Stimulated activated CD4-positive, alpha-beta T cell treated with anti-CD3 and anti-CD28 coated beads, Interleukin-12 subunit alpha, Interleukin-12 subunit beta, amount 100 ng/mL, for 4 hours (primary cell): ENCODE results near the gene FUT7.
A peak's percentile ranks its signal among the peaks of the same experiment; 100 is the strongest.
"Not testable (repeated sequence)": the region's sequence is repeated elsewhere in the genome, so short reads cannot be mapped to it uniquely, and the experiment has no call there.

Experiments used
- DNase-seq: peaks from one replicate; pipeline ENCODE4 v3.0.0-alpha.2; 2020

FUT7 gene

DNA sequence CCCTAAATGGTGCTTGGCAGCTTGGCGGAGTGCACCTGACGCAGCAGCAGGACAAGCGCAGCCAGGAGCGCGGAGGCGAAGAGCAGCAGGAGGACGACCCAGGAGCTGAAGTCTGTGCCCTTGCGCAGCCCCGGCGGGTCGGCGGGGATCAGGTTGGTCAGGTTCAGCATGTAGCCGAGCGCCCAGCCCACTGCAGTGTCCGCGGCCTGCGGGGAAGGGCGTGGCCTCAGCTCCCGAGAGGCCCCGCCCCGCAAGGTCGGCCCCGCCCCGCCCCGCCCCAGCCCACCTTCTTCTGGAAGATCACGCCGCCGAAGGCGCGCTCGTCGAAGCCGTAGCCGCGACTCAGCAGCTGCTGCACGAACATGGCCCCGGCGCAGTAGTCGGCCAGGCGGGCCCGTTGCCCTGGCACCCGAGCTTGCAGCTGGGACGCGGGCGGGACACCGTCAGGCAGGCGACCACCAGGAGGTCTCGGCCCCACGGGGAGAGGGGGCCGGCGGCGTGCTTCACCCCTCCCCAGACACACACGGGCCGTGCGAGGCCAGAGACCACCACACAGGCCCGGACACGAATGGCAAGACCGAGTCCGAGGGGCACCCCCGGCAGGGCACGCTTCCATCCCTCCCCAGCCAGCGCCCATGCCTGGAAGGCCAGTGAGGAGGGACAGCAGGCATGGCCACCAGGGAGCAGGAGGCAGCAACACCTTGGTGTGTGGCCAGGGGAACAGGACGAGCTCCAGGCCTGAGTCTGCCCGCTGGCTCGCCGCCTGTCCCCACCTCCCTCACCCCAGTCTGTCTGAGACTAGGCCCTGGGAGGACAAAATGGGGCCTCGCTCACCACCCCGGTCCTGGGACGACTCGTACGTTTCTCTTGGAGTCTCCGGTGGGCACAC is 17.0 kb upstream of the FUT7 start:
- DNase-seq, result no peak

DNA sequence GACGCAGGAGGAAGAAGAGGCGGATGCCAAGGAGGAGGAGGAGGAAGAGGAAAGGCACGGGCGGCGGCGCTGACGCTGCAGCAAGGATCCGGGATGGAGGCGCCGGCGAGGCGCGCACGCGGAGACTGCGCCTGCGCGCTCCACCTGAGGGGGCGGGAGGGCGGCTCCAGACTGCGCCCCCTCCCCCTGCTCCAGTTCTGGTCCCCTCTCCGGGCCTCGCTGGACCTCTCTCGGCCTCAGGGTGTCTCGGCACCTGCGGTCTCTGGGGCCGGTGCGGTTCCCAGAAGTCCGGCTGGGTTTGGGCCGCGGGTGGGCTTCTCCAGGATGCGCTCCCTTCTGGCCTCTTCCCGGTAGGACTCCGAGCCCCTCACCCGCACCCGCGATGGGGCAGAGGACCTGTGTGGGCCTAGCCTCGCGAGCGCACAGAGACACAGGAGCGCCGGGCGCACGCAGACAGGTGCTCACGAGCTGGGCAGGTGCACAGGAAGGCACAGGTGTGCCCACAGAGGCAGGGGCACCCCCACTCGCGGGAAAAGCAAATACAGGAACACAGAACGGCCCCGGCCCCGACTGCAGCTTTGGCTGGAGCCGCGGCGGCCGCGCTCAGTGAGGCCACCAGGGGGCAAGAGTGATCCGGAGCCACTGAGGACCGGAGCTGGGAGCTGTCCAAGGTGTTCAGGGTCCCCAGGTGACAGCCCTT is 14.3 kb upstream of the FUT7 start, which contains the start of gene NPDC1:
TSS of gene NPDC1 (minus strand) at position 90 of the 700 bp plus-strand sequence. CDS start 188 bp downstream, outside the sequence.
- peak; percentile 80 for DNase-seq

- no peak for DNase-seq
Observed at GRCh38 chr9:137045294-137046087, 13.6 kb upstream of the FUT7 start.

- DNase-seq, result no peak
Observed at GRCh38 chr9:137044502-137045177, 12.8 kb upstream of the FUT7 start.

GRCh38 chr9:137044037-137044436 is 12.1 kb upstream of the FUT7 start:
- DNase-seq, result no peak

DNA sequence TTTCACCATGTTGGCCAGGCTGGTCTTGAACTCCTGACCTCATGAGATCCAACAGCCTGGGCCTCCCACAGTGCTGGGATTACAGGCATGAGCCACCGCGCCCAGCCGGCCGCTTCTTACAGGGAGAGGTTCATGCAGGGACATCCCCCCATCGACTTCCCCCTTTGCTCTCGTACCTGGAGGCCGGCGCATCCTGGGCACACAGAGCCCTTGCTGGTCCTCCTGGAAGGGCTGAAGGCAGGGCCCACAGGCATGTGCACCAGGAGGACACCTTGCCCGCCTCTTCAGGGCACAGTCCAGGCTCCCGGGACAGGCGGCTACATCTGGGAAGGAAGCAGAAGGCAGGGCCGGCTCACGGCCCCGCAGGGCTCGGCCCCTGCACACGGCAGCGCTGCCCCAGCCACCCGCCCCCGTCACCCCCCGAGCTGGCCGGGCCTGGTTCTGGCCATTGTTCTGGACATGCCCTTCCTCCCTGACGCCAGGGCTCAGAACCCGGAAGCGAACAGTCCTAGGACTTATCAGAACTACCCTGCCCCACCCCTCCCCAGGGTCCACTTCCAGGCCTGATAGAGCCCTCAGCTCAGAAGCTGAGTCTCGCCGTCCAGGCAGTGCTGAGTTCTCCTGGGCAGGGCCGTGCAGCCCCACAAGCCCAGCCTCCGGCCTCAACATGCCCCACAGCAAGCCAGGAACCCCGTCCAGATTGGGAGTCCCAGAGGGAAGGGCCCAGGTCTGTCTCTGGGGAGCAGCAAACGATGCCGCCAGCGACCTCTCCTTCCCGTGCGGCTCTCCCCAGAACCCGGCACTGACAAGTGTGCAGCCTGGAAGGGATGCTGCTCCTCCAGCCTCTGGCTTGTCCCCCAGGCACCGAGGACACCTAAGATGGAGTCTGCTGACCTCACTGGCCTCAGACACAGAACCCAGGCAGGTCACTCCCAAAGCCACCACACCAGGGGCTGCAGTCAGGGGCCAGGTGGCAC is 11.2 kb upstream of the FUT7 start:
- no peak for DNase-seq

GRCh38 chr9:137041124-137041523 is 9.2 kb upstream of the FUT7 start:
- DNase-seq, result no peak

DNA sequence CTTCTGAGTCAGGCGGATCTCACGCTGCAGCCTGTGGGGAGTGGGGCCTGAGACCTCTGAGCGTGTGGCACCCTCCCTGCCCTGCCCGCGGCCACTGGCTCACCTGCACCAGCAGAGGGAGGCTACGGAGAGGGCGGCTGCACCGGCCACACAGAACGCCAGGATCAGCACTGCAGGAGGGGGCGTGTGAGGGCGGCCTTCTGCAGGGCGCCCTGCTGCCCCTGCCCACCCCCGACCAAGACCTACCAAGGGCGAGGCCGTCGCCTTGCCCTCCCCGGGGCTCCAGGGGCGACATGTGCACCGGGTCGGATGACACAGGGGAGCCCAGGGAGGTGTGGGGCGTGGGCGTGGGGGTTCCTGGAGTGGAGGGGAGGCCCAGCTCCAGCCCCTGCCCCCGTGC is 8.7 kb upstream of the FUT7 start:
- no peak for DNase-seq

DNA sequence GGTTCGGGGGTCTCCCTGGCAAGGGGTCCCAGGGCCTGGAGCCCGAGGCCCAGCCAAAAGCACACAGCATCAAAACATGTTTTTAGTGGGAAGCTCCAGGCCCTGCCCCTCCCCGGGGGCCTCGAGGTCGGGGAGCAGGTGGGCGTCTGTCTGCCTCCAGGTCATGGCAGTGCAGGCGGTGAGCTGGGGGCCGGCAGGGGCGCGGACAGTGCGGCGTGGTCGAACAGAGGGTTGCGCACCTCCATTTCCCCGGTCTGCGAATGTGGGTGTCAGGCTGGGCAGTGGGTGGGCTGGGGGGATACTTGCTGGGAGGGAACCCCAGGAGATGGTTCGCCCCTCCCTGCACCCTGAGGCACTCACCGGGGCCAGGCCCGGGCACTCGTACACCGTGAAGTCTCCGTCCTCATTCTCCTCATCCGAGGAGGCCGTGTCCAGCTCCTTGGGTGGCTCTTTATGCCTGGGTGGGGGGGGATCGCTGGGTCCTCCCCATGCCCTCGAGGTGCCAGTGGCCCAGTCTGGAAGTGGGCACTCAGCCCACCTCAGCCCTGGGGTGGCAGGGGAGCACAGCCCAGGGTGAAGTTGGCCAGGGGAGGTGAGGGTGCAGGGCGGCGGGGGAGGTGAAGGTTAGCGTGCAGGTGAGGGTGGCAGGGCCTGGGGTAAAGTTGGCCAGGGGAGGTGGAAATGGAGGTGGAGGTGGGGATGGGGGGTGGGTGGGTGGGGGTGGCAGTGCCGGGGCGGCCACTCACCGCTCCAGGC is 7.9 kb upstream of the FUT7 start:
- DNase-seq, result no peak

- no peak for DNase-seq
Observed at GRCh38 chr9:137038916-137039315, 7.0 kb upstream of the FUT7 start.

GRCh38 chr9:137037483-137037882 is 5.6 kb upstream of the FUT7 start:
- DNase-seq, result no peak

DNA sequence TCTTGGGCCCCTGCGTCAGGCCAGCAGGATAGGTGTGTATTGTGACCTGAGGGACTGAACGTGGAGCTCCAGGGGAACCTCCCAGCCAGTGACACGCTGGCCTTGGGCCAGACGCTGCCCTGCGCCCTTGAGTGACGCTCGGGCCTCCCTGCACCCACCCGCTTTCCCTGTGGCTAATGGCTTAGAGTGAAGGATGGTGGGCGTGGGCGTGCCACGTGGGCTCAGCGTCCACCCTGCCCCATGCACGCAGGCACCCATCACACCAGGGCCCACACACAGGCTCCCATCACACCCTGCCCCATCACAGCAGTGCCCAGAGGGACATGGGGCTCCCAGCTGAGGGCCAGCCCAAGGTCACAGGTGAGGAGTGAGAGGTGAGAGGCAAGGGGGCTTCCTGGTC is 5.1 kb upstream of the FUT7 start:
- DNase-seq, result no peak

DNA sequence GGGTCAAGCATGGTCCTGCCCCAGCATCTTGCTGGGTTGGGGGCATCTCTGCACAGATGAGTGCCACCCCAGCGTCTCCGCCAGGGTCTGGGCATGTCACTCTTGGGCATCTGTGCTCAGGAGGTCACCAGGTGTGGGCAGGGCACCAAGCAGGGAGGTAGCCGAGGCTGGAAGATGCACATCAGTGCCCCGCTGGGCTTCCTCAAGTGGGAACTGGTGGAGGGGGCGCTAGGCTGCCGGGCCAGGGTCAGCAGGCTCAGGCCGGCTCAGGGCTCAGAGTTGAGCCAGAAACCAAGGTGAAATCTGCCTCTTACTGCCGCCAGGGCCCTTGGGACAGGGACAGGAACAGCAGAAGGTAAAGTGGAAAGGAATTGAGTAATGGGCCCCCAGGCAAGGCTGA is 4.0 kb upstream of the FUT7 start:
- DNase-seq, result no peak

- no peak for DNase-seq
Observed at GRCh38 chr9:137035507-137035834, 3.6 kb upstream of the FUT7 start.

GRCh38 chr9:137034709-137035506 is 3.0 kb upstream of the FUT7 start:
- peak; percentile 86 for DNase-seq

DNA sequence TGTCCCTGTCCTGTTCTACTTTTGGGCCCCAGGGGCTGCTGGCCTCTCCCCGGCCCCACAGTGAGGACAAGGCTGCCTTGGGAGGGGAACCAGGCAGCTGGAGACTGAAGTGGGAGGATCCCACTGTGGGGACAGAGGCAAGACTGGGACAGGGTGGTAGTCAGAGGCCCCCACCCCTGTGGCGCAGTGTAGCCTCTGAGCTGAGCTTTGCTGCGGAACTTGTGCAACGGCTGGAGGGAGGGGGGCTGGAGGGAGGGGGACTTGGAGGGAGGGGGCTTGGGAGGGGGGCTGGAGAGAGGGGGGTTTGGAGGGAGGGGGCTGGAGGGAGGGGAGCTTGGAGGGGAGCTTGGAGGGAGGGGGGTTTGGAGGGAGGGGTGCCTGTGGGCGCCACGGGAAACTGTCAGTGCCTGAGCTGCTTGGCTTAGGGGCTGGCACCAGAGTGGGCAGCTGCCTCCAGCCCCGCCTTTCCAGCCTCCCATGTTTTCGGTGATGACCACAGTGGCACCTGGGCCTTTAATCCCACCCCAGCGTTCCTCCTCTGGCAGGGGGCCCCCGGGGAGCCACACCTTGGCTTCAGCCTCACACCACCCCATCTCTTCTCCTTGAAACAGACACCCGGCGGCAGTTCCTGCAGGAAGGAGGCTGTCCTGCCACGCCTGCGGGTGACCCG is 2.3 kb upstream of the FUT7 start:
- no peak for DNase-seq

- DNase-seq, result not testable (repeated sequence)
Observed at GRCh38 chr9:137033481-137033880, 1.6 kb upstream of the FUT7 start.

GRCh38 chr9:137032858-137033257 is 970 bp upstream of the FUT7 start:
- no peak for DNase-seq
